Mucosa of rectum (tissue), 2 donors: ENCODE results near the gene MACROD2.

Source experiments
- H3K27ac ChIP-seq, 2 donors: one replicate each; pipeline ENCODE4 v1.7.0; 2013; ENCODE audit warnings: inconsistent platforms in 2 of 2, low read depth in 2 of 2, low read length in 2 of 2
- H3K27me3 ChIP-seq, 2 donors: one replicate each; pipeline ENCODE4 v1.7.0; 2013; ENCODE audit warnings: low read length in 2 of 2; ENCODE audit not compliant: control insufficient read depth in 2 of 2, insufficient read depth in 2 of 2
- H3K36me3 ChIP-seq, 2 donors: one replicate each; pipeline ENCODE4 v1.7.0; 2013; ENCODE audit warnings: low read length in 2 of 2; ENCODE audit not compliant: control insufficient read depth in 2 of 2, insufficient read depth in 2 of 2
- H3K4me1 ChIP-seq, 2 donors: one replicate each; pipeline ENCODE4 v1.7.0; 2013; ENCODE audit warnings: low read length in 2 of 2, mild to moderate bottlenecking in 1 of 2; ENCODE audit not compliant: control insufficient read depth in 2 of 2, insufficient read depth in 2 of 2
- H3K4me3 ChIP-seq, 2 donors: one replicate each; pipeline ENCODE4 v1.7.0; 2013; ENCODE audit warnings: low read length in 2 of 2
- H3K9ac ChIP-seq, 2 donors: one replicate each; pipeline ENCODE4 v1.7.0; 2013; ENCODE audit warnings: low read length in 2 of 2, low read depth in 1 of 2, mild to moderate bottlenecking in 1 of 2
- H3K9me3 ChIP-seq, 2 donors: one replicate each; pipeline ENCODE4 v1.7.0; 2013; ENCODE audit warnings: low read length in 2 of 2; ENCODE audit not compliant: control insufficient read depth in 2 of 2
- donor health status: healthy.
- donor health status: Normal muscosa, but diverticular disease.

Gene MACROD2

DNA sequence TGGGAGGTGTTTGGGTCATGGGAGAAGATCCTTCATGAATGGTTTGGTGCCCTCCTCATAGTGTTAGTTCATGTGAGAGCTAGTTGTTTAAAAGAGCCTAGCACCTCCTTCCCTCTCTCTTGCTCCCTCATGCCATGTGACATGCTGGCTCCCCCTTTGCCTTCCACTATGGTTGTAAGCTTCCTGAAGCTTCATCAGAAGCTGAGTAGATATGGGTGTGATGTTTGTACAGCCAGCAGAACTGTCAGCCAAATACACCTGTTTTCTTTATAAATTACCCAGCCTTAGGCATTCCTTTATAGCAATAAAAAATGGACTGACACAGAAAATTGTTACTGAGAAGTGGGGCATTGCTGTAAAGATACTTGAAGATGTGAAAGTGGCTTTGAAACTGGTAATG is 1073.2 kb downstream of the MACROD2 start:
- no peak overlapping the region for H3K9ac ChIP-seq
- H3K4me1 ChIP-seq, result no peaks in the 10 kb centered on the region
- no peaks in the 10 kb centered on the region for H3K36me3 ChIP-seq
- no peak overlapping the region for H3K27ac ChIP-seq
- no peaks in the 10 kb centered on the region for H3K27me3 ChIP-seq
- H3K9me3 ChIP-seq, result no peaks in the 10 kb centered on the region
- no peak overlapping the region for H3K4me3 ChIP-seq

DNA sequence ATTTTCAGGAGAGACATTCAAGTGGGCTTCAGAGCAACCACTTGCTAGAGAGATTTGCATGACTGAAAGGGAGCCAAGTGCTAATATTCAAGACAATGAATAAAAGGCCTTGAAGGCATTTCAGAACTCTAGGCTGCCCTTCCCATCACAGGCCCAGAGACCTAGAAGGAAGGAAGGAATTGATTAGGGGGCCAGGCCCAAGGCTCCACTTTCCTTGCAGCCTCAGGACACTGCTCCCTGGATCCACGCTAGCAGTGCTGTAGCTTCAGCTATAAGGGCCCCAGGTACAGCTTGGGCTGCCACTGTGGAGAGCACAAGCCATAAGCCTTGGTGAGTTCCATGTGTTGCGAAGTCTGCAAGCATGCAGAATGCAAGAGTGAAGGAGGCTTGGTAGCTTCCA is 1074.0 kb downstream of the MACROD2 start:
- H3K27me3 ChIP-seq, result no peaks in the 10 kb centered on the region
- H3K4me3 ChIP-seq, result no peak overlapping the region
- H3K36me3 ChIP-seq, result no peaks in the 10 kb centered on the region
- no peak overlapping the region for H3K9ac ChIP-seq
- no peaks in the 10 kb centered on the region for H3K9me3 ChIP-seq
- H3K4me1 ChIP-seq, result no peaks in the 10 kb centered on the region
- H3K27ac ChIP-seq, result no peak overlapping the region

DNA sequence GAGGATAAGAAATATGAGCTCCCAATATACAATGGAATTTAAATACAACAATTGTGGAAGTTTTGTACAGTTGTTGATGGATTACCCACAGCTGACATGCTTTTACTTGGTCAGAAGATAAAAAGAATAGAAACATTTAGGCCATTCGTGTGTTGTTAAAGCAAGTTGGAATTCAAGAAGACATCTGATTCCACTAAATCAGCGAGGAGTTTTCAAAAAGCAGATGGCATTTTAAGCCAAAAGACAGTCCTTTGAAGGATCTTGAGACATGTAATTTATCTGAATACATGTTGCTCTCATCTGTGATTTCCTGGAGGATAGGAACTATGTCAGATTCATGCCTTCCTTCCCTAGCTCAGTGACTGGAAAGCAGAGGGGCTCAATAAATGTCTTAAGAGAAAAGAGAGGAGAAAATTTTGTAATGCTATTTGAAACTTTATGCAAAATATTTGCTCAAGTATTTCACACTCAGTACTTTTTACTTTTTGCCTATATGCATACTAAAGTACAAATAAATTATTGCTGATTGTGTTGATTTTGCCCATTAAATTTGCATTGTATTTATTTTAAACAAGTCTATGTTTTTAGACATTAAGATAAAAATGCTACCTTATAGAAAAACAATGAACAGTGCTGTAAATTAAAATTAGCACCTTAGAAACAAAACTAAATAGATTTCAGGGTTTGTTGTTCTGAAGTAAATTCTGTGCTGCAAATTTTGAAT is 1075.9 kb downstream of the MACROD2 start:
- no peaks in the 10 kb centered on the region for H3K36me3 ChIP-seq
- H3K4me3 ChIP-seq, result no peak overlapping the region
- H3K4me1 ChIP-seq, result no peaks in the 10 kb centered on the region
- H3K27ac ChIP-seq, result no peak overlapping the region
- H3K9me3 ChIP-seq, result no peaks in the 10 kb centered on the region
- H3K9ac ChIP-seq, result no peak overlapping the region
- no peaks in the 10 kb centered on the region for H3K27me3 ChIP-seq

DNA sequence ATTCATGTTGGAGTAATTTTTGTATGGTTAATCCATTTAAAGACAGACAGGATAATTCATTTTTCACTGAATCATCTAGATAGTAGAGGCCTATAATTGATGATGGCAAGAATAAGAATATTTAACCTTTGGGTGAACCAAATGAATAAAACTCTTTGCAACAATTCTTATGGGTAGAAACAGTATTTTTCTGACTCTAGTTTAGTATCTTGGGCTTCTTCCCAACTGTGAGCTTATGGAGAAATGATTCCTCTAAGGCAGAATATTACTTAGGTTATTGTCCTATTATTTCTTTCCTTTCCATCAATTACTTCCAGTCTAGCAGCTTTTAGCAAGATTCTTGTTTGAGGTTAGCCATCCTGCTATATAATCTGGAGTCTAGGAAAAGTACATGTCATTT is 1077.0 kb downstream of the MACROD2 start:
- no peaks in the 10 kb centered on the region for H3K36me3 ChIP-seq
- H3K9me3 ChIP-seq, result no peaks in the 10 kb centered on the region
- no peaks in the 10 kb centered on the region for H3K27me3 ChIP-seq
- no peak overlapping the region for H3K27ac ChIP-seq
- H3K9ac ChIP-seq, result no peak overlapping the region
- H3K4me3 ChIP-seq, result no peak overlapping the region
- no peaks in the 10 kb centered on the region for H3K4me1 ChIP-seq

DNA sequence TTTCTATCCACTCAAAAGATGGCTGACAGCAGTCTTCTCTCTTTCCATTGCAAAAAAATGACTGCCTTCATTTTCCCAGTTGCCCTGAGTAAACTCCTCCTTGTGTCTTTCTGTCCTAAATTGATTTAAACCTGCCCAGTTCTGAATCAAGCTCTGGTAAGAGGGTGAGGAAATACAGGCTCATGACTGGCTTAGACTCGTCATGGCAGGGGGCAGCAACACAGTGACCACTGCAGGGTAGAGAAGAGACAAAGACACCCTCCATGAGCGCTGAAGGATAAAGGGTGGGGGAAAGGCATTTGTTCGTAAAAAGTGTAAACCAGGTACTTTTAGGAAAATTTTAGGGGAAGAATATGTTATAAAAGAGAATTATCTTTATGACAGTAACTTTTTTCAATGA is 1080.3 kb downstream of the MACROD2 start:
- Histone ChIP-seq H3K4me3 (no peak overlapping the region), H3K9me3 (no peaks in the 10 kb centered on the region), H3K27ac (no peak overlapping the region), H3K27me3 (no peaks in the 10 kb centered on the region), H3K4me1 (no peaks in the 10 kb centered on the region), H3K36me3 (no peaks in the 10 kb centered on the region), H3K9ac (no peak overlapping the region)

DNA sequence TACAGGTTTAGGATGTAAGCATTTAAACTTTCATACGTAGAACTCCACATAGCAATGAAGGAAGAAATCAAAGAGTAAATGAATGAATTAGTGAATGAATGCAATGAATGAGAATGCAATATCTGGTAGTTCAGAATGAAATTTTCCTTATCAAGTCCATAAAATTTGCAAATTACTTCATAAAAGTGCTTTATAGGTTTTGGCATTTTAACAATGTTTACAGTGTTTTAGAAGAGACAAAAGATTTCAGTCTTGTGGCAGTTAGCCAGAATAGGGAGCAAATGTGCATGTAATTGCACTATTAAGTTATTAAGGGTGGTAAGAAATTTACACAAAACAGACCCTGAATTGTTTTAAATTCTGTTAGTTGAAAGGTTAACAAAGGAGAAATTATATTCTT is 1081.5 kb downstream of the MACROD2 start:
- H3K9me3 ChIP-seq, result no peaks in the 10 kb centered on the region
- H3K36me3 ChIP-seq, result no peaks in the 10 kb centered on the region
- H3K9ac ChIP-seq, result no peak overlapping the region
- no peak overlapping the region for H3K27ac ChIP-seq
- H3K27me3 ChIP-seq, result peaks cover 0 to under 1% of the 10 kb centered on the region in 2 donors
- no peaks in the 10 kb centered on the region for H3K4me1 ChIP-seq
- H3K4me3 ChIP-seq, result no peak overlapping the region

DNA sequence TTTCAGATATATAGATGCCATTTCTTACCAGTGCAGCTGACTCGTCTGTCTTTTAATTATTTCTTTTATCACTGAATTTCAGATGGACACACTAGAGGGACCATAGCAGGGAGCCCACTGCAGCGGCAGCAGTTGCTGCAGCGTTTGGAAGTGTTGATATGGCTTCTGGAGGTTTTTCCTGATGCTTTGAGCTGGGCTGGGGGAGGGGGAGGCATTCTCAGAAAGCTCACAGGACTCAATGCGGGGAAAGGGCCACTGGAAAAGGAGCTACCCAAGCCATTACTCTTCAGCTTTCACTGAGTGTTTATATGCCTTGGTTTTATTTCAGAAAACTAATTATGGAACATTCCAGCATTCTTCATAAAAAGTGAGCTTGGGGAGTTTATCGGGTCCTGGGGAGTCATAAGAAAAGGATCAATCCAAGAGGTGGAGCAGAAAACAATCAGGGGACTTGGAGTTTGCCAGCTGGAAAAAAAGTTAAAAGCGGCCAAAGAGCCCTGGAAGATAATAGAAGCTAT is 1082.5 kb downstream of the MACROD2 start:
- H3K9me3 ChIP-seq, result no peaks in the 10 kb centered on the region

DNA sequence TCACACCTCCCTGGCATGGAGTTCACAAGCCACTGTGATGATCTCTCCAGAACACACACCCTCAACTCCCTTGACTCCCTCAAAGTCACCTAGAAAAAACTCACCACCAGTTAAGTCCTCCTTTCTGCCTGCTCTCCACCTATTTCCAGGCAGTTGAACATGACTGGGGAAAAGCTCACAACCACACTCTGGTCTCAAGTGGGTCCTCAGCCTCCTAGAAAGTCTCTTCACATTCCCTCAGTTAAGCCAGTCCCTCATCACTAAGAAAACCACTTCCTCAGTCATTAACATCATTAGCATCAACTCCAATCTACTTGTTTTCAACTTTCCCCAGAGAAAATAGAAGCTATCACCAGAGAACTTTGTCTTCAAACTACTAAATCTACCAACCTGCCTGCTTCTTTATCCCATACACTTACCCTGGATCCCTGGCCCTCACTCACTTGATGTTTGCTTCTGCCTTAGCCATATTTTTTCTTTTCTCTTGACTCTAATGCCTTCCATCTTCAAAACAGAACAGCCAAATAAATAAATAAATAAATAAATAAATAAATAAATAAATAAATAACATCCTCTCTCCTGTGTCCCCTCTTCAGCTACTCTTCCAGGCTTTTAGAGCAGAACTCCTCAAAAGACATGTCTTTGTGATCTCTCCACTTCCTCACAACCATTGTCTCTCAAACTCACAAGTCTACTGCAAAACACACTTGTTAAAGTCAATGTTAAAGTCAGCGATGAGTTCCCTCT is 1084.5 kb downstream of the MACROD2 start:
- Histone ChIP-seq H3K9ac (no peak overlapping the region), H3K4me1 (no peaks in the 10 kb centered on the region), H3K9me3 (no peaks in the 10 kb centered on the region), H3K36me3 (no peaks in the 10 kb centered on the region), H3K4me3 (no peak overlapping the region), H3K27me3 (peaks cover 0 to 2% of the 10 kb centered on the region in 2 donors), H3K27ac (no peak overlapping the region)

More for the DNA sequence above, 1082.5 kb downstream of the MACROD2 start:
- H3K4me1 ChIP-seq, result no peaks in the 10 kb centered on the region
- no peak overlapping the region for H3K27ac ChIP-seq
- H3K36me3 ChIP-seq, result no peaks in the 10 kb centered on the region
- no peak overlapping the region for H3K9ac ChIP-seq
- H3K4me3 ChIP-seq, result no peak overlapping the region
- peaks cover 0 to 2% of the 10 kb centered on the region in 2 donors for H3K27me3 ChIP-seq

DNA sequence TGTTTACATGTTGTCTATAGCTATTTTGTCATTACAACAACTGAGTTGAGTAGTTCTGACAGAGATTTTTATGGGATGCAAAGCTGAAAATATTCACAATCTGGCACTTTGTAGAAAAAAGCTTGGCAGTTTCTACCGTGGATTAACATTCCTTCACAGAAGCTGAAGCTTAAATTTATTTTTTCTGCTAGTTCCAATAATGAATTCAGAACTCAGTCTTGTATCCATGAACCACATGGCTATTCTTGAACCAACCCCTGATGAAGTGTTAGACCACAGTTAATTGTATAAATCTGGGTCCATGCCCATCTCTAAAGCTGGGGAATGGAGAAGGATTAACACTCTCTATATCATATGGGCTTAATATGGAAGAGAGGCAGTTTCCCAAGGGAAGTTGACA is 1085.9 kb downstream of the MACROD2 start:
- no peak overlapping the region for H3K27ac ChIP-seq
- no peak overlapping the region for H3K9ac ChIP-seq
- H3K36me3 ChIP-seq, result no peaks in the 10 kb centered on the region
- H3K4me3 ChIP-seq, result no peak overlapping the region
- peaks cover 0 to 2% of the 10 kb centered on the region in 2 donors for H3K27me3 ChIP-seq
- H3K9me3 ChIP-seq, result no peaks in the 10 kb centered on the region
- no peaks in the 10 kb centered on the region for H3K4me1 ChIP-seq

DNA sequence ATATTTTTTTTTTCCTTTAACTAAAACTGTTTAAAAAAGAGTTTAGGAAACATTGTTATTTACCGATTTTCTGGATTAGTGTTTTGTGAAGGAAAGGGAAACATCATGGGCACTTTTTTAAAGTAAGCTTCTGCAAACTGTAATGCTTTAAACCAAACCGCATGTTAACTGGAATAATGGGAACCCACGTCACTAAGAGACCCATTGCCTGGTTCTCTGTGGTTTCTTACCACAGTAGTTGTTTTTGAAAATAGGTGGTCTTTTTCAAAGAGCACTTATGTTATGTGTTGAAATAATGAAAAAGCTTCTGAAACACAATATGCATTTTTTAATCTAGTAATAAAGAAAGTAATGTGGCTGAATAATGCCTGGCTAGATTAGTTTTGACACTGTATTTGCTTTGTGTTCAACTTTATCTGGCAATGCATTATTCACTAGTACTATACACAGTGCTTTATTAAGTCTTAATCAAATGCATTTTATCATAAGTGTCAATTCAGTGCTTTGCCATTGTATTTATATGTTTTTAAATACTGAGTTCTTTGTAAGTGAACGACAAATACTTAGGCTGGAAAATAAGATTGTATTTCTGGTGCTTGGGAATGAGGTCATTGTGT is 1096.2 kb downstream of the MACROD2 start:
- Histone ChIP-seq H3K36me3 (no peaks in the 10 kb centered on the region), H3K27ac (no peak overlapping the region), H3K27me3 (no peaks in the 10 kb centered on the region), H3K4me1 (no peaks in the 10 kb centered on the region), H3K9me3 (no peaks in the 10 kb centered on the region), H3K9ac (no peak overlapping the region), H3K4me3 (no peak overlapping the region)
